Mesodermal cell (in vitro differentiated cells): ENCODE data around the gene KIF26A.

Experiments used
- H3K27ac ChIP-seq: 2 replicates; pipeline ENCODE4 v1.7.0; 2013; ENCODE audit warnings: mild to moderate bottlenecking, low read depth, low read length, moderate library complexity; ENCODE audit not compliant: severe bottlenecking
- H3K36me3 ChIP-seq: 2 replicates; pipeline ENCODE4 v1.7.1; 2013; ENCODE audit warnings: mild to moderate bottlenecking, low read length, moderate library complexity; ENCODE audit not compliant: control insufficient read depth, insufficient read depth
- H3K4me1 ChIP-seq: one replicate; pipeline ENCODE4 v1.7.1; 2013; ENCODE audit warnings: mild to moderate bottlenecking, low read length; ENCODE audit not compliant: insufficient read depth, control insufficient read depth, poor library complexity, severe bottlenecking
- H3K4me3 ChIP-seq: 2 replicates; pipeline ENCODE4 v1.7.0; 2013; ENCODE audit warnings: low read length, control low read depth, mild to moderate bottlenecking; ENCODE audit not compliant: insufficient read depth, poor library complexity, severe bottlenecking; ENCODE audit errors: extremely low read depth
- H3K9me3 ChIP-seq: 2 replicates; pipeline ENCODE4 v1.7.1; 2013; ENCODE audit warnings: mild to moderate bottlenecking, low read length, moderate library complexity; ENCODE audit not compliant: control insufficient read depth
- WGBS, 2 experiments: methylation state at CpG; one replicate each; pipeline ENCODE4 v1.1.5; 2013; ENCODE audit warnings: missing lambda C conversion rate in 2 of 2; ENCODE audit not compliant: insufficient coverage in 2 of 2; 5-methylcytosine and 5-hydroxymethylcytosine counted together

The KIF26A gene

DNA sequence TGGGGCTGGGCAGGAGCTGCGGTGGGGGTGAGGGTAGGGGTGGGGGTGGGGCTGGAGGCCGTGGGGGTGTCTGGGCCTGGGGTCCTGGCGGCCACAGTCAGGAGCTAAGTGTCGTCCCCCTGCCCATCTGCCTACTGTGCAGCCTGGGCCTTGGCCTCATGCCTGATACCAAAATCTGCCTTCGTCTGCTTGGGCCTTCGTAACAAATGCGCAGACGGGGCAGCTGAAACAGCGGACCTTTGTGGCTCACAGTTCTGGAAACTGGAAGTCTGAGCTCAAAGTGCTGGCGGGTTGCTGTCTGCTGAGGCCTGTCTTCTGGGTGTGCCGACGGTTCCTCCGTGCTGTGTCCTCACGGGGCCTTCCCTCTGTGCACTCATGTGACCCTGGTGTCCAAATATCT is 61.7 kb downstream of the KIF26A start:
- Histone ChIP-seq H3K4me3 (no peak overlapping the region), H3K9me3 (no peaks in the 10 kb centered on the region), H3K36me3 (no peaks in the 10 kb centered on the region), H3K27ac (no peak overlapping the region), H3K4me1 (peaks cover 2% of the 10 kb centered on the region)
- whole genome bisulfite sequencing, 2 experiments, result 87 to 88% methylated on average over 12 to 14 of the region's 14 CpGs

DNA sequence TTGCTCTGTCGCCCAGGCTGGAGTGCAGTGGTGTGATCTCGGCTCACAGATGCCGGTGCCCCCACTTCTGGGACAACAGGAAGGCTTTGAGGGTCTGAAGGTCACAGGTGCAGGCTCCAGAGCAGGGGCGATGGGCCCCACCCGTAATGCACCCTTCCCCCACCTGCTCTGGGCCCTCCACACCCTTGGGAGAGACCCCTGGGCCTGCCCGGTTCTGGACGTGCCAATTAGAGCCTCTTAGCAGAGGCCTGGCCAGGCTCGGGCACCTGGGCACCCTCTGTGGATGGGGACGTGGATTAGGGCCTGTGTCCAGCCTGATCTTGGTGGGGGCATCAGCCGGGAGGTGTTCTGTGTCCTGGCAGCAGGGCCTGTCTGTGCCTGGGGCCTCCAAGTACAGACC is 62.2 kb downstream of the KIF26A start:
- peaks cover 2% of the 10 kb centered on the region for H3K4me1 ChIP-seq
- no peaks in the 10 kb centered on the region for H3K36me3 ChIP-seq
- H3K9me3 ChIP-seq, result no peaks in the 10 kb centered on the region
- no peak overlapping the region for H3K27ac ChIP-seq
- no peak overlapping the region for H3K4me3 ChIP-seq
- WGBS, 2 experiments, result 94% methylated on average over 9 to 10 of the region's 10 CpGs

DNA sequence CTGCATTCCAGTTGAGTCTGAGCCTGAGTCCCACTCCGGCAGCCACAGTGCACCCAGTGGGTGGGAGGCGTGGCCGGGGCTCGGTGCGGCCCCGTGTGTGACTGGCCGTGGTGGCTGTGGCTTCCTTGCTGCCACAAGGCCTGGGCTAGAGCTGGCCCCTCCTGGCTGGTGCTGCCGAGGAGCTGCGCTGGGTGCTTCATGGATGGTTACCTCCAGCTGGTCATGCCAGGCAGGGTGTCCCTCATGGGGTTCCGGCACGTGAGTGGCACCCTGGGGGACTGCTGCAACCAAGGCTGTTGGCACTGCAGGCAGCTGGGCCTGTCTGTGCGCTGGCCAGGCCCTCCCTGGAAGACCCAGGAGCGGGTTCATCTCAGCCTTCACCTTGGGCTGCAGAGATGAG is 62.7 kb downstream of the KIF26A start:
- WGBS, 2 experiments, result 95 to 96% methylated on average over 13 of the region's 13 CpGs
- H3K9me3 ChIP-seq, result no peaks in the 10 kb centered on the region
- H3K4me1 ChIP-seq, result peaks cover under 1% of the 10 kb centered on the region
- no peak overlapping the region for H3K4me3 ChIP-seq
- no peaks in the 10 kb centered on the region for H3K36me3 ChIP-seq
- H3K27ac ChIP-seq, result no peak overlapping the region

DNA sequence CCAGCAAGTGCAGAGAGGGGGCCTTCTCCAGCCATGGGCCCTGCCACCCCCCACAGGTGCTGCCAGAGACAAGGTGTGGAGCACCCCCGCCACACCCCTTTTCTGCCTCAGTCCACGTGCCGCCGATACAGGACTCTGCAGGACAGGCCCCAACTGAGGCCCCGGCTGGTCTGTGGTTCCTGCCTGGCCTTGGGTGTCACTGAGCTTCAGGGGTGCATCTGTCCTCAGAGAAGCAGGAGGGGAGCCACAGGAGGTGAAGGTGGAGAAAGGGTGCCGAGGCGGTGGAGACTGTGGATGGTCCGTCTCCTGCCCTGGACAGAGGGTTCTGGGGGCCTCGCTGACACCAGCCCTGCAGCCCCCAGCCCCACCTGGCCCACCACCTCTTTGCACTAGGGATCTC is 63.1 kb downstream of the KIF26A start:
- H3K9me3 ChIP-seq, result no peaks in the 10 kb centered on the region
- no peaks in the 10 kb centered on the region for H3K36me3 ChIP-seq
- H3K27ac ChIP-seq, result no peak overlapping the region
- H3K4me1 ChIP-seq, result peaks cover 4% of the 10 kb centered on the region
- H3K4me3 ChIP-seq, result no peak overlapping the region
- 93 to 96% methylated on average over 5 to 8 of the region's 9 CpGs for WGBS, 2 experiments

DNA sequence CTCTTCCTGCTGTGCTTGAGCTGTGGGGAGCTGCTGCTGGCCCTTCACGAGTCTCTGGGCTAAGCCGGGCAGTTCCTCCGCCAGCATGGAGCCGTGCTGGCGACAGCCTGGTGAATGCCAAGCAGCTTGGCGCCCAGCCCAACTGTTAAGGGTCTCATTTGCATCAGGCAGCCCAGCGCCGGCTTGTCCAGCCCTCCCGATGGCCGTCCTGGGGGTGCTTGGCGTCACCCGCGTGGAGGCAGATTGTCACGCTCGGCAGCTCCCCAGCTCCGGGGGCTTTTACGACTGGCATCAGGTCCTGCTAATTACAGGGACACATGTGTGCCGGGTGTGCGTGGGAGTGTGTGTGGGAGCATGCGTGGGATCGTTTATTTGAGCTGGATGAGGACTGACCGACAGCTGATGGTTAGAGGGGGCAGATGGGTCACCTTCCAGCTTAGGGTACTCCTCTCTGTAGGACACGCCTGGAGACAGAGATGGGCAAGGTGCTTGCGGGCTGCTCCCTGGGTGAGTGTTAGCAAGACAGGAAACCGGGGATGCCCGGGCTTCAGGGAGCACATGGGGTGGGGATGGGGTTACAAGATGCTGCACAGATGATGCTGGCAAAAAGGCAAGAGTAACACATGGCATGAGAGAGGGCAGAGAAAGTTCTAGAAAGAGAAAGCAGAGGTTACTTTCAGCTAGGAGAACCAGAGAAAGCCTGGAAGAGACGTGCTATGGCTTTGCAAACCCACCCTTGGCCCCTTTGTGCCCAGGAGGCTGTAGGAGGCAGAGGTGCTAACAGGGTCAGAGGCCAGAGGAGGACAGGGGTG is 64.1 kb downstream of the KIF26A start:
- peaks cover 4% of the 10 kb centered on the region for H3K4me1 ChIP-seq
- 90 to 91% methylated on average over 27 of the region's 27 CpGs for WGBS, 2 experiments
- no peak overlapping the region for H3K27ac ChIP-seq

DNA sequence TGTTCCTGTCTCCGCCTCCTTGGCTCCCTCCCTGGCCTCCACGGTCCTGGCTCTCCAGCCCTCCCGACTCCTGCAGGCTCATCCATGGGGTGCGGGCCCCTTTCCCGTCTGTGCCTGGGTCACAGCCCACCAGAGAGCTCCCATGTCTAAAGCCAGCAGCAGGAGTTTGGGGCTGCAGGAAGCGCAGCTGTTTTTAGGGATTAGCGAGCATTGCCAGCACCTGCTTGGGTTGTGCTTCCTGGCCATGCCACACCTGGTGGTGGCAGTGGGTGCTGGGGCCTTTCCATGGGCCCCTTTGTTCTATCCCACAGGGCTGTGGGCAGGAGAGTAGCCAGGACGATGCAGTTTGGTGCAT is 64.7 kb downstream of the KIF26A start:
- Histone ChIP-seq H3K4me3 (no peak overlapping the region), H3K4me1 (peaks cover 4% of the 10 kb centered on the region), H3K27ac (no peak overlapping the region), H3K36me3 (no peaks in the 10 kb centered on the region), H3K9me3 (no peaks in the 10 kb centered on the region)
- 80 to 82% methylated on average over 7 of the region's 8 CpGs for WGBS, 2 experiments

More for the DNA sequence above, 64.1 kb downstream of the KIF26A start:
- Histone ChIP-seq H3K9me3 (no peaks in the 10 kb centered on the region), H3K36me3 (no peaks in the 10 kb centered on the region), H3K4me3 (no peak overlapping the region)

DNA sequence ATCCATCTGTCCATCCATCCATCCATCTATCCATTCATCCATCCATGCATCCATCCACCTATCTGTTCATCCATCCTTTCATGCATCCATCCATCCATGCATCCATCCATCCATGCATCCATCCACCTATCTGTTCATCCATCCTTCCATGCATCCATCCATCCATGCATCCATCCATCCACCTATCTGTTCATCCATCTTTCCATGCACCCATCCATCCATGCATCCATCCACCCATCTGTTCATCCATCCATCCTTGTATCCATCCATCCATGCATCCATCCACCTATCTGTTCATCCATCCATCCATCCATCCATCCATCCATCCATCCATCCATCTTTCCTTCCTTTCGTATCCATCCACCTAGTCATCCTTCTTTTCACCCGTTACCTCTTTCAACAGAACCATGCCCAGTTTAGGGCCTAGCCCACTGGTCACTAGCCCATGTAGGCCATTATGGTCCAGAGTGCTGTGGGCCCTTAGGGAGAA is 66.3 kb downstream of the KIF26A start:
- 83 to 100% methylated on average over 1 to 2 of the region's 2 CpGs for WGBS, 2 experiments
- peaks cover 4% of the 10 kb centered on the region for H3K4me1 ChIP-seq

DNA sequence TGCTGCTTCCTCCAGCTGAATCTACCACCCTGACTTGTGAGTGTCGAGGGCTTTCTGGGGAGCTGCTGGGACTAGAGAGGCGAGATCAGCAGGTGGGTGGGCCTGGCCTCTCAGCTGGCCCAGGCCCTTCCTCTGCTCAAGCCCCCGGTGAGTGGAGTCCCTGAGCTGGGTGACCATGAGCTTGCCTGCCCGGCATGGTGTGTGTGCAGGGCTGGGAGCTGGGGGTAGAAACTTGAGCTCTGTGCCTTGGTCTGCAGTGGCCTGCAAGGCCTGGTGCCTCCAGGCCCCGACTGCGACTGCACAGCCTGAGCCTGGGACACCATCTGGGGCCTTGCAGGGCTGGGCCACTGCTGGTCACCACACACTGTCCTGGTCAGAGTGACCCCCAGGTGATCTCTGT is 67.4 kb downstream of the KIF26A start:
- H3K27ac ChIP-seq, result no peak overlapping the region
- H3K4me3 ChIP-seq, result no peak overlapping the region
- 81 to 88% methylated on average over 6 of the region's 6 CpGs for WGBS, 2 experiments
- H3K9me3 ChIP-seq, result no peaks in the 10 kb centered on the region
- H3K36me3 ChIP-seq, result no peaks in the 10 kb centered on the region
- H3K4me1 ChIP-seq, result peaks cover 4% of the 10 kb centered on the region

More for the DNA sequence above, 66.3 kb downstream of the KIF26A start:
- Histone ChIP-seq H3K9me3 (no peaks in the 10 kb centered on the region), H3K36me3 (no peaks in the 10 kb centered on the region), H3K4me3 (no peak overlapping the region), H3K27ac (no peak overlapping the region)

DNA sequence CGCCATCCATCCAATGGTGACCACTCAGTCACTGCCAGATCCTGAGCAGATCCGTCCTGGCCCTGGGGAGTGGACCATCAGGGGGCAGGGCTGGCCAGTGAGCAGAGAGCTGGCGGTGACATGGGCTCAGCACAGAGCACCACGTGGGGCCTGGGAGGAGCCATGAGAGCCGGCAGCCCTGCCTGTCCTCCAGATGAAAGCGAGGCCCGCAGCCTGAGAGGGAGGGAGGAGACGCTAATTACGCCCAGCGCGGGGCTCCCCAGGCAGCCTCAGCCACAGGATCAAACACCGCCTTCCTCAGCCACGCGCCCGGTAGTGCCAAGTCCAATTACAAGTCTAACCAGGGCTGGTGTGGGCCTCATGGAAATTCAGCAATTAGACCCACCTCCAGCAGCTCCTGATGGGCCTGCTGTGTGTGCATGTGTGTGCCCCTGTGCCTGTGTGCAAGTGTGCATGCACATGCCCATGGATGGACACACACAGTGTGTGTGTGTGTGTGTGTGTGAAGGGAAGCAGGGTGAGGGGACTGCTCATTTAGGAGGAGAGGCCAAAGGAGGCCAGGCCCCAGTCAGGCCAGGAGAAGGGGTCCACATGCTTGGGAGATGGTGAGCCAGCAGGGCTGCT is 68.0 kb downstream of the KIF26A start:
- no peak overlapping the region for H3K27ac ChIP-seq
- 26 to 37% methylated on average over 13 to 14 of the region's 15 CpGs for WGBS, 2 experiments
- no peaks in the 10 kb centered on the region for H3K9me3 ChIP-seq
- no peak overlapping the region for H3K4me3 ChIP-seq
- no peaks in the 10 kb centered on the region for H3K36me3 ChIP-seq
- H3K4me1 ChIP-seq, result peaks cover 4% of the 10 kb centered on the region

DNA sequence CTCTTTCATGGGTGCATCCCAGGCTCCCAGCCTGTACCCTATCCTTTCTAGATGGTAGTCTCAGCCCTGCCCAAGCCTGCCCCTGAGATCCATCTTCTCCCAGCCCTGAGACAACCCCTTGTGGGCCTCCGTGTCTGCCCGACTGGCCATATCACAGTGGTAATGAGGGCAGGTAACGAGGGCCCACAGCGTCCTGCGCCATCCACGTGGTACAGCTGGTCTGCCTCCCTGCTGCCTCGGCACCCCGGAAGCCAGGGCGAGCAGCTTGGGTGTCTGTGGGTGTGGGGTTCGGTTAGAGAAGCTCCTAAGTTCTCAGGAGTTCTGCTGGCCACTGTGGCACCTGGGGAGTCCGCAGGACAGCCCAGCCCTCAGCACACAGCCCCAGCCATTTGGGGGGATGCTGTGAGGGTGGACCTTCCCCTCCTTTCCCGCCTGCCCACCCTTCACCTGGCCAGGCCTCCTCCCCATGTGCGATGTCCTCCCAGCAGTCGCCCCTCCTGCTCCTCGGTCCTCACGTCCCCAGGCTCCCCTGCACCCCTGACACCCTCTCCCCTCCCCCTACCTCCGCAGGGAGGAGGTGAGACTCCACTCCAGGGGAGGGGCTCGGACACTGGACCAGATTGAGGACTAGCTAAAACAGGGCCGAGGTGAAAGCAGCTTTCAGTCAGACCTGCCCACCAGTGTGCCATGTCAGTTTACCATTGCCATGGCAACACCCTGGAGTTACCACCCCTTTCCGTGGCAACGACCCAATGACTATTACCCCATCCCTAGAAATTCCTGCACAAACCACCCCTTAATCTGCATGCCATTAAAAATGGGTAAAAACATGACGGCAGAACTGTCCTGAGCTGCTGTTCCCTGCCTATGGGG is 69.0 kb downstream of the KIF26A start:
- WGBS, 2 experiments, result 86 to 88% methylated on average over 19 to 20 of the region's 22 CpGs
- Histone ChIP-seq H3K27ac (no peak overlapping the region), H3K9me3 (no peaks in the 10 kb centered on the region), H3K4me3 (no peak overlapping the region), H3K4me1 (peaks cover 4% of the 10 kb centered on the region), H3K36me3 (no peaks in the 10 kb centered on the region)
